ENCODE data around the gene RDH5. TPM values are rescaled to one million over a fixed set of nuclear protein-coding genes. Genes with fewer than 3 reads are reported as not detected.

The RDH5 gene
- total RNA-seq, 1 experiment from 2014 or later, result 5.8 TPM

GRCh38 chr12:55682087-55682796 lies 38.0 kb upstream of the RDH5 start (continued):
- no peak for TF ChIP-seq STAT6 (CRISPR knock-in tag; conservative IDR thresholded peaks at IDR 0.05; ENCODE audit: low read depth)
- TF ChIP-seq NFE2L1 (CRISPR knock-in tag; IDR thresholded peaks at IDR 0.05), result no peak
- no peak for TF ChIP-seq RORB (CRISPR knock-in tag; IDR thresholded peaks at IDR 0.05)
- no peak for TF ChIP-seq OVOL2 (CRISPR knock-in tag; IDR thresholded peaks at IDR 0.05; ENCODE audit: borderline replicate concordance)
- TF ChIP-seq ZNF416 (CRISPR knock-in tag; IDR thresholded peaks at IDR 0.05), result no peak
- TF ChIP-seq, protein P1, sequence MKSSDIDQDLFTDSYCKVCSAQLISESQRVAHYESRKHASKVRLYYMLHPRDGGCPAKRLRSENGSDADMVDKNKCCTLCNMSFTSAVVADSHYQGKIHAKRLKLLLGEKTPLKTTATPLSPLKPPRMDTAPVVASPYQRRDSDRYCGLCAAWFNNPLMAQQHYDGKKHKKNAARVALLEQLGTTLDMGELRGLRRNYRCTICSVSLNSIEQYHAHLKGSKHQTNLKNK (CRISPR knock-in tag; IDR thresholded peaks at IDR 0.05), result no peak

- ChIA-PET CTCF (interaction anchor here (1.3 to 4.7 kb wide), 3 partner anchors 22 to 54 kb away, joined by 4 to 65 read pairs (median 6); no protein-coding TSS in a partner anchor), POLR2A (interaction anchor here (1.1 kb wide), 1 partner anchor 11 kb away, joined by 3 read pairs; no protein-coding TSS in a partner anchor)
- Mint-ChIP-seq H3K4me1 (peaks cover 14% of the 10 kb centered on the region), H3K27me3 (ENCODE audit: low read depth) (no peaks in the 10 kb centered on the region; the same call in 1 of the 2 replicates), H3K27ac (no peak overlapping the region), H3K9me3 (no peaks in the 10 kb centered on the region), H3K4me3 (no peak overlapping the region), H3K36me3 (peaks cover 7% of the 10 kb centered on the region; the same call in 1 of the 2 replicates)
- DNase-seq (ENCODE audit: low spot score) (no peak), ATAC-seq (no peak)
- no peak for TF ChIP-seq ARID4B (CRISPR knock-in tag; IDR thresholded peaks at IDR 0.05; ENCODE audit: borderline replicate concordance)
- TF ChIP-seq ZNF671 (CRISPR knock-in tag; IDR thresholded peaks at IDR 0.05), result no peak
Measured at GRCh38 chr12:55683676-55684075, 36.5 kb upstream of the RDH5 start.

GRCh38 chr12:55684761-55685370 lies 35.3 kb upstream of the RDH5 start:
- Mint-ChIP-seq H3K4me3 (no peak overlapping the region), H3K36me3 (peaks cover 7% of the 10 kb centered on the region; the same call in 1 of the 2 replicates), H3K27ac (no peak overlapping the region), H3K9me3 (no peaks in the 10 kb centered on the region), H3K27me3 (ENCODE audit: low read depth) (no peaks in the 10 kb centered on the region; the same call in 1 of the 2 replicates), H3K4me1 (peaks cover 14% of the 10 kb centered on the region)
- no peak for ATAC-seq
- ChIA-PET CTCF (interaction anchor here (1.6 to 4.7 kb wide), 2 partner anchors 21 to 53 kb away, joined by 6 to 65 read pairs; no protein-coding TSS in a partner anchor), POLR2A (interaction anchor here (1.1 kb wide), 1 partner anchor 10 kb away, joined by 3 read pairs; no protein-coding TSS in a partner anchor)
- no peak for DNase-seq (ENCODE audit: low spot score)
- TF ChIP-seq TCF7 (CRISPR knock-in tag; IDR thresholded peaks at IDR 0.05; ENCODE audit: low read depth) (no peak), OVOL2 (CRISPR knock-in tag; IDR thresholded peaks at IDR 0.05; ENCODE audit: borderline replicate concordance) (no peak), ARID4B (CRISPR knock-in tag; IDR thresholded peaks at IDR 0.05; ENCODE audit: borderline replicate concordance) (no peak), GRHL2 (CRISPR knock-in tag; IDR thresholded peaks at IDR 0.05; ENCODE audit: insufficient replicate concordance, severe bottlenecking) (no peak), USF1 (CRISPR knock-in tag; IDR thresholded peaks at IDR 0.05) (no peak), ZBTB21 (CRISPR knock-in tag; IDR thresholded peaks at IDR 0.05; ENCODE audit: borderline replicate concordance) (no peak), ETV6 (CRISPR knock-in tag; IDR thresholded peaks at IDR 0.05) (no peak), ELF4 (CRISPR knock-in tag; IDR thresholded peaks at IDR 0.05; ENCODE audit: low read depth) (no peak)
- TF ChIP-seq, protein P2, sequence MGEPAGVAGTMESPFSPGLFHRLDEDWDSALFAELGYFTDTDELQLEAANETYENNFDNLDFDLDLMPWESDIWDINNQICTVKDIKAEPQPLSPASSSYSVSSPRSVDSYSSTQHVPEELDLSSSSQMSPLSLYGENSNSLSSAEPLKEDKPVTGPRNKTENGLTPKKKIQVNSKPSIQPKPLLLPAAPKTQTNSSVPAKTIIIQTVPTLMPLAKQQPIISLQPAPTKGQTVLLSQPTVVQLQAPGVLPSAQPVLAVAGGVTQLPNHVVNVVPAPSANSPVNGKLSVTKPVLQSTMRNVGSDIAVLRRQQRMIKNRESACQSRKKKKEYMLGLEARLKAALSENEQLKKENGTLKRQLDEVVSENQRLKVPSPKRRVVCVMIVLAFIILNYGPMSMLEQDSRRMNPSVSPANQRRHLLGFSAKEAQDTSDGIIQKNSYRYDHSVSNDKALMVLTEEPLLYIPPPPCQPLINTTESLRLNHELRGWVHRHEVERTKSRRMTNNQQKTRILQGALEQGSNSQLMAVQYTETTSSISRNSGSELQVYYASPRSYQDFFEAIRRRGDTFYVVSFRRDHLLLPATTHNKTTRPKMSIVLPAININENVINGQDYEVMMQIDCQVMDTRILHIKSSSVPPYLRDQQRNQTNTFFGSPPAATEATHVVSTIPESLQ (CRISPR knock-in tag; IDR thresholded peaks at IDR 0.05), result no peak

Measured in WTC11 (cell line).